ENCODE data around the gene HMGN2. TPM values are rescaled to one million over a fixed set of nuclear protein-coding genes. Genes with fewer than 3 reads are reported as not detected.
A peak's percentile ranks its signal among the peaks of the same experiment; 100 is the strongest.

HMGN2 gene
- total RNA-seq = 295 and 296 TPM in 2 replicates
- long read RNA-seq, transcript HMGN2-205 (5 exons, 952 nt) = minor isoform, 5 of 1,763 reads
- long read RNA-seq, transcript HMGN2-202 (5 exons, 1,045 nt) = minor isoform, 10 of 1,763 reads
- long read RNA-seq, transcript HMGN2-201 (6 exons, 1,191 nt) = major isoform, 1,713 of 1,763 reads
- long read RNA-seq, partial matches to known transcripts = 4 of 1,763 reads
- long read RNA-seq, other reads (novel, unspliced or antisense) = 20 of 1,763 reads

DNA sequence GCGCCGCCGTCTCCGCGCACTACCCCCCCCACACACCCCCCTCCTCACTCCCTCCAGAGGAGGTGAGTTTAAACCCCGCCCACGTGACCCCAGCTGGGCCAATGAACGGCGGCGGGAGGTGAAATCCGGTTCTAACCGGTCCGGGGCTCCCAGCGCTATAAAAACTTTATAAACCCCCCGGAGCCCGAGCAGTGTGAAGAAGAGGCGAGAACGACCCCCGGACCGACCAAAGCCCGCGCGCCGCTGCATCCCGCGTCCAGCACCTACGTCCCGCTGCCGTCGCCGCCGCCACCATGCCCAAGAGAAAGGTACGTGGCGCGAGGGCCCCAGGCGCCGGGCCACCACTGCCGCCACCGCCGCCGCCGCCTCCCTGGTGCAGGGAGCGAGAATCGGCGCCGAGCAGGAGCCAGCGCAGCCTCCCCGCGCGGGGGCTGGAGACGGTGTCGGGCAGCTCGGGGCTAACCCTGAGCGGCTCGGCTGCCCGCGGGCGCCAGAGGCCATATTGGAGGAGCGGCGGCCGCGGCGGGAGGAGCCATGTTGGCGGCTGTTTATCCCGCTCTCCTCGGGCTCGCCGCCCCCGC lies at the start of gene HMGN2:
Gene HMGN2, plus strand, starts transcription at position 121 of the 581 bp plus-strand sequence. Its CDS starts 173 bp downstream, at position 294.
- Mint-ChIP-seq H3K27ac (ENCODE audit: unreplicated experiment) (peak within 1 kb of the TSS; percentile 97), H3K9me3 (ENCODE audit: unreplicated experiment) (no peaks in the 10 kb centered on the region), H3K27me3 (ENCODE audit: unreplicated experiment) (no peaks in the 10 kb centered on the region), H3K4me3 (ENCODE audit: unreplicated experiment) (peak within 1 kb of the TSS; percentile 88), H3K36me3 (ENCODE audit: unreplicated experiment) (peaks cover 49% of the 10 kb centered on the region), H3K4me1 (ENCODE audit: unreplicated experiment) (peaks cover 39% of the 10 kb centered on the region)
- no peak for TF ChIP-seq CTCF (IDR thresholded peaks at IDR 0.05)
- peak; percentile 96 for DNase-seq (ENCODE audit: extremely low spot score, unreplicated experiment)

DNA sequence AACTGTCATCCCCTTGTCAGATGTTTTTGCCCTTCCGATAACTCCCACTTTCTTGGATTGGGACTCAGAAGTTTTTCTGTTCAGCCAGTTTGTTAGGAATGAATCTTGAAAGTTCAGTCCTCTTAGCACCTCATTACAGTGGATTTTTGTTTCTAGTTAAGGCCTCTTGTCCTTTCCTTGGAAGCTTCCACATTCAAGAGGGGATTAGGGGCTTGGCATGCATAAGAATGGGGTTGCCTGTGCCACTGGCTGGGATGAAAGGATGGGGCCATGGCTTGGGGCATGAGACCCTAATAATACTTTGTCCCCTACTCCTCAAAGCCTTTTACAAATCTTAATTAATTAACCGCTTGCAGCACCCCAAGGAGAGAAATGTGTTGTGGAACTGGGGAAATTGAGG lies 42.5 kb upstream of the HMGN2 start:
- Mint-ChIP-seq H3K27me3 (ENCODE audit: unreplicated experiment) (peaks cover 17% of the 10 kb centered on the region), H3K4me3 (ENCODE audit: unreplicated experiment) (no peak overlapping the region), H3K36me3 (ENCODE audit: unreplicated experiment) (peaks cover 6% of the 10 kb centered on the region), H3K27ac (ENCODE audit: unreplicated experiment) (no peak overlapping the region), H3K9me3 (ENCODE audit: unreplicated experiment) (no peaks in the 10 kb centered on the region), H3K4me1 (ENCODE audit: unreplicated experiment) (peaks cover 23% of the 10 kb centered on the region)
- TF ChIP-seq CTCF (IDR thresholded peaks at IDR 0.05) = no peak
- DNase-seq (ENCODE audit: extremely low spot score, unreplicated experiment) = no peak

DNA sequence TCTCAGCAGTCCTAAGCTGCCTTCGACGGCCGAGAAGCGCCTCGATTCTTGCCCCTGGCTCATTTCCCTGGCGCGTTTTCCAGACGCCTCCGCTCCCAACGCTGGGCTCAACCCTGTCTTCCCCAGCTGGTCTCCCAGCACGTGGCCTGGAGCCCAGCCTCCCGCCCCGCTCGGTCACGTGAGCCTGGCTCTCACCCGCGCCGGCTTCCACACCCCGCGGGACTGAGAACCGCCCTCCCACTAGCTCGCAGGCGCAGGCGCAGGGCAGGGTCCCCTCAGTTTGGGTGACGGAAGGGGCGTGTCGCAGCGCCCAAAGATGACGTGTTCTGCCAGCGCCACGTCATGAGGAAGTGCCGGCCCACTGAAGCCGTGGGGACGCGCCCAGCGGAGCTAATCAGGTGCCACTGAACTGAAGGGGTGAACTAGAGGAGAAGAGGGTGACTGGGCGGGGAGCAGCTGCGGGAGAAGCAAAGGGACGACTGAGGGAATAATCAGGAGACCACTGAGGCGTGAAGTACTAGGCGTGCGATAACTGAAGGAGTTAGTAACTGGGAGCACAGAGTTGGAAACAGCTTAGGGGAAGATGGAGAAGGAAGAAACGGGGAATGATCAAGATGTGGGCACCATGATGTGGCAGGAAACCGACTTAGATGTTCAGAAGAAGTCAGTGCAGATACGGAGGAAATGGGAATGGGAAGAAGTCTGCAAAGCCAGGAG lies 40.1 kb upstream of the HMGN2 start, which contains the start of gene DHDDS:
Gene DHDDS, plus strand, starts transcription at position 343 of the 717 bp plus-strand sequence. CDS start 625 bp downstream, outside the sequence.
- Mint-ChIP-seq H3K27ac (ENCODE audit: unreplicated experiment) (peak within 1 kb of the TSS; percentile 98), H3K9me3 (ENCODE audit: unreplicated experiment) (no peaks in the 10 kb centered on the region), H3K4me1 (ENCODE audit: unreplicated experiment) (peaks cover 23% of the 10 kb centered on the region), H3K36me3 (ENCODE audit: unreplicated experiment) (peaks cover 6% of the 10 kb centered on the region), H3K27me3 (ENCODE audit: unreplicated experiment) (peaks cover 4% of the 10 kb centered on the region), H3K4me3 (ENCODE audit: unreplicated experiment) (peak within 1 kb of the TSS; percentile 99)
- DNase-seq (ENCODE audit: extremely low spot score, unreplicated experiment) = peak; percentile 99
- no peak for TF ChIP-seq CTCF (IDR thresholded peaks at IDR 0.05)

DNA sequence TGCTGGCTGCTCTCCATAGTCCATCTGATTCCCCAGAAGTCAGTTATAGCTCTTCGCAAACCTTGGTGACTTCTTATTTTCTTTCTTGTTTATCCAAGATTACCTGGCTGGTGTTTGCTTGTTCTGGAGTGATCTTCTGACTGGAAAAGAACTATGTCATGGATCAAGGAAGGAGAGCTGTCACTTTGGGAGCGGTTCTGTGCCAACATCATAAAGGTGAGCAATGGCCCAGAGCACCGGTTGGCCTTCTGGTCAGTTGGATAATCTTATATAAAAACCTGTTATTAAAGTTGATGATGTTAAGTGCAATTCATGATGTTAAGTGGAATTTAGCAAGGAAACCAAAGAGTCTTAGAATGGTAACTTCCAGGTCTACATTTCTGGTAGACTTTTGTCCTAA lies 39.4 kb upstream of the HMGN2 start:
- H3K27me3 Mint-ChIP-seq (ENCODE audit: unreplicated experiment) = peaks cover 4% of the 10 kb centered on the region
- no peak for TF ChIP-seq CTCF (IDR thresholded peaks at IDR 0.05)
- H3K4me1 Mint-ChIP-seq (ENCODE audit: unreplicated experiment) = peaks cover 23% of the 10 kb centered on the region
- H3K27ac Mint-ChIP-seq (ENCODE audit: unreplicated experiment) = peak overlapping the region; percentile 98
- H3K36me3 Mint-ChIP-seq (ENCODE audit: unreplicated experiment) = peaks cover 6% of the 10 kb centered on the region
- DNase-seq (ENCODE audit: extremely low spot score, unreplicated experiment) = no peak
- no peaks in the 10 kb centered on the region for H3K9me3 Mint-ChIP-seq (ENCODE audit: unreplicated experiment)
- peak overlapping the region; percentile 99 for H3K4me3 Mint-ChIP-seq (ENCODE audit: unreplicated experiment)

Measured in osteocyte (in vitro differentiated cells).